ENCODE data around the gene ACOT7.

DNA sequence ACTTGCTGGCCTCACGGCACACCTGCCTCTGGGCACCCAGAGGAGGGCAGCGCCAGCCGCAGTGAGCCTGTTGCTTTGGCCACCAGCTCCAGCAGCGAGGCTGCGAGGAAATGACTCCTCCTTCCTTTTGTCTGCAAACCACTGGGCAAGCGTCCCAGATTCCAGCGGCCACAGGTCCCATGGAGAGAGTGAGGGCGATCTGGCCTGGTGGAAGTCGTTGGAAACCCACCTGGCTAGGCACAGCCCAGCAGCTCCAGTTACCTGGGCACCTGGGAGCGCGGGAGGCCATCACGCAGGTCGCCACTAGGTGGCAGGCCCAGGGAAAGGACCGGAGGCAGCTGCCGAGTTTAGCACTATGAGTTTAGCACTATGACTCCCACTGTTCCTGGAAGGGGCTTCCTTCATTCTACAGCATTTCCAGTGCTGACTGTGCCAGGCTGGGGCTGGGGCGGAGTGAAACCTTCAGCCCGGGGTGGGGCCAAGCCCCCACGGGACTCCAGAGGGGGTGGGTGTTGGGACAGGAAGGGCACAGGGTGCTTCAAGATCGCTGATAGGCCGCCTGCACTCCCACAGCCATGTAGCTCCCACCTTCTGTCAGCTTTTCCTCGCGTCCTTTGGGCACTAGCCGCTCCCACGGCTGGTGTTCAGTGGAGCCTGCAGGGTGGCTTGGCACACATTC lies 29.9 kb upstream of the ACOT7 start:
- TF ChIP-seq, protein P1, sequence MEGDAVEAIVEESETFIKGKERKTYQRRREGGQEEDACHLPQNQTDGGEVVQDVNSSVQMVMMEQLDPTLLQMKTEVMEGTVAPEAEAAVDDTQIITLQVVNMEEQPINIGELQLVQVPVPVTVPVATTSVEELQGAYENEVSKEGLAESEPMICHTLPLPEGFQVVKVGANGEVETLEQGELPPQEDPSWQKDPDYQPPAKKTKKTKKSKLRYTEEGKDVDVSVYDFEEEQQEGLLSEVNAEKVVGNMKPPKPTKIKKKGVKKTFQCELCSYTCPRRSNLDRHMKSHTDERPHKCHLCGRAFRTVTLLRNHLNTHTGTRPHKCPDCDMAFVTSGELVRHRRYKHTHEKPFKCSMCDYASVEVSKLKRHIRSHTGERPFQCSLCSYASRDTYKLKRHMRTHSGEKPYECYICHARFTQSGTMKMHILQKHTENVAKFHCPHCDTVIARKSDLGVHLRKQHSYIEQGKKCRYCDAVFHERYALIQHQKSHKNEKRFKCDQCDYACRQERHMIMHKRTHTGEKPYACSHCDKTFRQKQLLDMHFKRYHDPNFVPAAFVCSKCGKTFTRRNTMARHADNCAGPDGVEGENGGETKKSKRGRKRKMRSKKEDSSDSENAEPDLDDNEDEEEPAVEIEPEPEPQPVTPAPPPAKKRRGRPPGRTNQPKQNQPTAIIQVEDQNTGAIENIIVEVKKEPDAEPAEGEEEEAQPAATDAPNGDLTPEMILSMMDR (IDR thresholded peaks at IDR 0.05): peak; percentile 91
- TF ChIP-seq ZNF263 (CRISPR knock-in tag; IDR thresholded peaks at IDR 0.05; ENCODE audit: low read depth) (no peak), ATF3 (CRISPR knock-in tag; conservative IDR thresholded peaks at IDR 0.05) (no peak), JUN (CRISPR knock-in tag; IDR thresholded peaks at IDR 0.05) (no peak), SMAD4 (CRISPR knock-in tag; IDR thresholded peaks at IDR 0.05) (no peak), ETV6 (CRISPR knock-in tag; IDR thresholded peaks at IDR 0.05) (no peak), ELF4 (CRISPR knock-in tag; IDR thresholded peaks at IDR 0.05; ENCODE audit: low read depth) (no peak), ATF2 (CRISPR knock-in tag; IDR thresholded peaks at IDR 0.05; ENCODE audit: borderline replicate concordance, low read depth) (no peak), ZNF138 (CRISPR knock-in tag; conservative IDR thresholded peaks at IDR 0.05) (no peak)
- TF ChIP-seq, protein P2, sequence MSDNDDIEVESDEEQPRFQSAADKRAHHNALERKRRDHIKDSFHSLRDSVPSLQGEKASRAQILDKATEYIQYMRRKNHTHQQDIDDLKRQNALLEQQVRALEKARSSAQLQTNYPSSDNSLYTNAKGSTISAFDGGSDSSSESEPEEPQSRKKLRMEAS (CRISPR knock-in tag; IDR thresholded peaks at IDR 0.05): no peak
- TF ChIP-seq, protein P3, sequence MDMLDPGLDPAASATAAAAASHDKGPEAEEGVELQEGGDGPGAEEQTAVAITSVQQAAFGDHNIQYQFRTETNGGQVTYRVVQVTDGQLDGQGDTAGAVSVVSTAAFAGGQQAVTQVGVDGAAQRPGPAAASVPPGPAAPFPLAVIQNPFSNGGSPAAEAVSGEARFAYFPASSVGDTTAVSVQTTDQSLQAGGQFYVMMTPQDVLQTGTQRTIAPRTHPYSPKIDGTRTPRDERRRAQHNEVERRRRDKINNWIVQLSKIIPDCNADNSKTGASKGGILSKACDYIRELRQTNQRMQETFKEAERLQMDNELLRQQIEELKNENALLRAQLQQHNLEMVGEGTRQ (CRISPR knock-in tag; IDR thresholded peaks at IDR 0.05): no peak
